Suprapubic skin (tissue), 4 donors: ENCODE results near the gene PIGQ. TPM values are rescaled to one million over a fixed set of nuclear protein-coding genes. Genes with fewer than 3 reads are reported as not detected.

ENCODE experiments used
- DNase-seq, 2 donors: peaks; one replicate each; pipeline ENCODE4 v3.0.0-alpha.2; 2019; ENCODE audit warnings: low spot score in 2 of 2
- H3K27ac ChIP-seq: fragments of 200-600 bp; sonication (generic); one replicate; pipeline ENCODE4 v1.5.1; 2019
- H3K27me3 ChIP-seq: fragments of 200-600 bp; sonication (generic); one replicate; pipeline ENCODE4 v1.5.1; 2019
- H3K36me3 ChIP-seq: fragments of 200-600 bp; sonication (generic); one replicate; pipeline ENCODE4 v1.5.1; 2019
- H3K4me1 ChIP-seq: fragments of 200-600 bp; sonication (generic); one replicate; pipeline ENCODE4 v1.5.1; 2019
- H3K4me3 ChIP-seq: fragments of 200-600 bp; sonication (generic); one replicate; pipeline ENCODE4 v1.5.1; 2019; ENCODE audit warnings: mild to moderate bottlenecking
- H3K9me3 ChIP-seq: fragments of 200-600 bp; sonication (generic); one replicate; pipeline ENCODE4 v1.5.1; 2019
- CTCF ChIP-seq, 2 donors: fragments of 200-600 bp in 1 of 2; fragments of 450-650 bp in 1 of 2; sonication (generic) in 1 of 2; IDR thresholded peaks; one replicate each; pipeline ENCODE4 v1.5.1; 2016 to 2019; ENCODE audit warnings: antibody characterized with exemption in 2 of 2, mild to moderate bottlenecking in 1 of 2, moderate library complexity in 1 of 2
- EP300 ChIP-seq: sonication (generic); formaldehyde crosslinking; IDR thresholded peaks from one replicate; pipeline ENCODE4 v1.6.1; 2017; ENCODE audit warnings: antibody characterized with exemption
- POLR2A ChIP-seq, 2 donors: fragments of 450-650 bp; IDR thresholded peaks; one replicate each; pipeline ENCODE4 v1.6.1; 2017; ENCODE audit warnings: antibody characterized with exemption in 2 of 2, mild to moderate bottlenecking in 2 of 2, moderate library complexity in 2 of 2
- POLR2AphosphoS5 ChIP-seq, 3 donors: sonication (generic); formaldehyde crosslinking; IDR thresholded peaks; one replicate each; pipeline ENCODE4 v1.6.1; 2017; ENCODE audit warnings: antibody characterized with exemption in 3 of 3
- WGBS: methylation state at CpG from one replicate; pipeline ENCODE4 v1.1.5; 2018; 5-methylcytosine and 5-hydroxymethylcytosine counted together
- total RNA-seq, 4 donors: library from RNA; depleted of rRNA; stranded (reverse); fragments of >200 nt; gene quantifications; one replicate each; pipeline ENCODE4 v1.1.0, GENCODE V29; 2016

Gene PIGQ
- total RNA-seq, 4 donors from 2014 or later = 36.9 to 54.6 (median 44.1) TPM

- 88% methylated on average over 11 of the region's 13 CpGs for WGBS
- Histone ChIP-seq H3K4me3 (no peak overlapping the region), H3K27ac (no peak overlapping the region), H3K4me1 (peaks cover 24% of the 10 kb centered on the region), H3K27me3 (no peaks in the 10 kb centered on the region), H3K9me3 (no peaks in the 10 kb centered on the region), H3K36me3 (peaks cover 9% of the 10 kb centered on the region)
- TF ChIP-seq CTCF (IDR thresholded peaks at IDR 0.05) (no peak), POLR2A (IDR thresholded peaks at IDR 0.05) (no peak), EP300 (no peak), POLR2AphosphoS5 (IDR thresholded peaks at IDR 0.05) (no peak)
- DNase-seq = no peak
Measured at GRCh38 chr16:609316-609715, 39.5 kb downstream of the PIGQ start.

GRCh38 chr16:609984-610383 lies 40.2 kb downstream of the PIGQ start:
- Histone ChIP-seq H3K36me3 (peaks cover 14% of the 10 kb centered on the region), H3K27ac (peak overlapping the region; percentile 64), H3K9me3 (no peaks in the 10 kb centered on the region), H3K4me3 (no peak overlapping the region), H3K27me3 (no peaks in the 10 kb centered on the region), H3K4me1 (peaks cover 24% of the 10 kb centered on the region)
- WGBS = 90% methylated on average over 14 of the region's 14 CpGs
- TF ChIP-seq CTCF (IDR thresholded peaks at IDR 0.05) (no peak), POLR2A (IDR thresholded peaks at IDR 0.05) (no peak), POLR2AphosphoS5 (IDR thresholded peaks at IDR 0.05) (no peak), EP300 (no peak)
- no peak for DNase-seq

GRCh38 chr16:610513-611381 lies 41.0 kb downstream of the PIGQ start:
- H3K4me1 ChIP-seq = peaks cover 24% of the 10 kb centered on the region
- no peaks in the 10 kb centered on the region for H3K27me3 ChIP-seq
- H3K36me3 ChIP-seq = peaks cover 9% of the 10 kb centered on the region
- TF ChIP-seq CTCF (IDR thresholded peaks at IDR 0.05) (peak; percentile 57 to 84), POLR2A (IDR thresholded peaks at IDR 0.05) (no peak)
- 73% methylated on average over 12 of the region's 28 CpGs for WGBS
- peak overlapping the region; percentile 64 for H3K27ac ChIP-seq
- H3K4me3 ChIP-seq = no peak overlapping the region
- peak in 1 of 2 donors; percentile 79 for DNase-seq
- no peaks in the 10 kb centered on the region for H3K9me3 ChIP-seq

- peaks cover 29% of the 10 kb centered on the region for H3K4me1 ChIP-seq
- TF ChIP-seq EP300 (no peak), POLR2AphosphoS5 (IDR thresholded peaks at IDR 0.05) (no peak)
Measured at GRCh38 chr16:615122-615521, 45.4 kb downstream of the PIGQ start.

GRCh38 chr16:616733-617586 lies 47.2 kb downstream of the PIGQ start:
- TF ChIP-seq EP300 (no peak), CTCF (IDR thresholded peaks at IDR 0.05) (no peak), POLR2AphosphoS5 (IDR thresholded peaks at IDR 0.05) (no peak), POLR2A (IDR thresholded peaks at IDR 0.05) (no peak)
- DNase-seq = no peak
- Histone ChIP-seq H3K27me3 (no peaks in the 10 kb centered on the region), H3K4me3 (no peak overlapping the region), H3K4me1 (peaks cover 33% of the 10 kb centered on the region), H3K27ac (no peak overlapping the region), H3K9me3 (no peaks in the 10 kb centered on the region), H3K36me3 (peaks cover 9% of the 10 kb centered on the region)
- 91% methylated on average over 21 of the region's 39 CpGs for WGBS

More at GRCh38 chr16:615122-615521, 45.4 kb downstream of the PIGQ start:
- DNase-seq = no peak
- no peaks in the 10 kb centered on the region for H3K9me3 ChIP-seq
- peaks cover 9% of the 10 kb centered on the region for H3K36me3 ChIP-seq
- no peak overlapping the region for H3K27ac ChIP-seq
- WGBS = 86% methylated on average over 13 of the region's 13 CpGs
- H3K27me3 ChIP-seq = no peaks in the 10 kb centered on the region
- no peak overlapping the region for H3K4me3 ChIP-seq
